CD4-positive, alpha-beta memory T cell (primary cell): ENCODE data around the gene DLG5. TPM values are rescaled to one million over a fixed set of nuclear protein-coding genes. Genes with fewer than 3 reads are reported as not detected.

Experiments
- CTCF ChIA-PET: fragments of 350-600 bp; sonication (Branson Sonifier 250); formaldehyde crosslinking; loops from one replicate; lab custom pipeline; 2021; ENCODE audit warnings: inconsistent platforms; ENCODE audit not compliant: partially characterized antibody; lab: Charles Lee
- POLR2A ChIA-PET: fragments of 350-600 bp; sonication (Branson Sonifier 250); formaldehyde crosslinking; loops from one replicate; lab custom pipeline; 2021; ENCODE audit not compliant: partially characterized antibody; lab: Charles Lee
- DNase-seq, 5 donors: peaks; one replicate each; pipeline versions ENCODE4 v3.0.0 to v3.0.0-alpha.2; 2020 to 2022; ENCODE audit warnings: mixed read lengths in 1 of 5
- H3K27ac ChIP-seq: one replicate; pipeline ENCODE4 v1.7.0; 2013; ENCODE audit warnings: low read depth, low read length
- H3K27me3 ChIP-seq: 2 replicates; pipeline ENCODE4 v1.7.0; 2013; ENCODE audit warnings: mild to moderate bottlenecking, low read length, moderate library complexity; ENCODE audit not compliant: insufficient read depth
- H3K36me3 ChIP-seq: 2 replicates; pipeline ENCODE4 v1.7.0; 2013; ENCODE audit warnings: mild to moderate bottlenecking, low read length, moderate library complexity; ENCODE audit not compliant: insufficient read depth
- H3K4me1 ChIP-seq: 2 replicates; pipeline ENCODE4 v1.7.0; 2013; ENCODE audit warnings: mild to moderate bottlenecking, low read length, moderate library complexity; ENCODE audit not compliant: insufficient read depth
- H3K4me3 ChIP-seq, 2 donors: one replicate each; pipeline ENCODE4 v1.7.0; 2013; ENCODE audit warnings: low read length in 2 of 2, mild to moderate bottlenecking in 1 of 2
- H3K9me3 ChIP-seq, 2 donors: one replicate each; pipeline ENCODE4 v1.7.0; 2013; ENCODE audit warnings: low read length in 2 of 2, control low read depth in 1 of 2; ENCODE audit not compliant: control insufficient read depth in 1 of 2
- H3K27ac Mint-ChIP-seq, 7 donors: one replicate each; pipeline ENCODE4 v1.8.0; 2020 to 2021; ENCODE audit warnings: mixed read lengths in 7 of 7, mild to moderate bottlenecking in 6 of 7, inconsistent platforms in 3 of 7, moderate library complexity in 3 of 7
- H3K27me3 Mint-ChIP-seq, 2 donors: one replicate each; pipeline ENCODE4 v1.8.0; 2020 to 2021; ENCODE audit warnings: mixed read lengths in 2 of 2
- H3K36me3 Mint-ChIP-seq, 2 donors: one replicate each; pipeline ENCODE4 v1.8.0; 2020 to 2021; ENCODE audit warnings: mixed read lengths in 2 of 2, inconsistent platforms in 1 of 2, mild to moderate bottlenecking in 1 of 2
- H3K4me1 Mint-ChIP-seq, 4 donors: one replicate each; pipeline ENCODE4 v1.8.0; 2020 to 2021; ENCODE audit warnings: mixed read lengths in 4 of 4, mild to moderate bottlenecking in 1 of 4
- H3K4me3 Mint-ChIP-seq, 8 donors: one replicate each; pipeline ENCODE4 v1.8.0; 2020 to 2021; ENCODE audit warnings: mixed read lengths in 8 of 8, mild to moderate bottlenecking in 7 of 8, moderate library complexity in 6 of 8, inconsistent platforms in 3 of 8
- H3K9me3 Mint-ChIP-seq, 8 donors: one replicate each; pipeline ENCODE4 v1.8.0; 2020 to 2021; ENCODE audit warnings: mixed read lengths in 8 of 8, mild to moderate bottlenecking in 5 of 8, inconsistent platforms in 3 of 8, moderate library complexity in 1 of 8
- intact Hi-C: fragments of 100-400 bp; cut with micrococcal nuclease; formaldehyde crosslinking; loops from one replicate; pipeline ENCODE4 v1.15.1; 2023
- polyA plus RNA-seq, 2 donors: library from polyadenylated mRNA; unstranded; fragments of 300-500 nt; fragmentation: Illumina TruSeq; gene quantifications; one replicate each; pipeline ENCODE4 v1.2.3, GENCODE V29; 2021
- total RNA-seq, 2 experiments: library from RNA; stranded (reverse); gene quantifications; one replicate each; pipeline ENCODE4 v1.2.3, GENCODE V29; 2021

DLG5 gene
- total and polyA plus RNA-seq, 4 experiments from 2014 or later, result 0.13 to 3.2 (median 2.7) TPM; not detected in 1

DNA sequence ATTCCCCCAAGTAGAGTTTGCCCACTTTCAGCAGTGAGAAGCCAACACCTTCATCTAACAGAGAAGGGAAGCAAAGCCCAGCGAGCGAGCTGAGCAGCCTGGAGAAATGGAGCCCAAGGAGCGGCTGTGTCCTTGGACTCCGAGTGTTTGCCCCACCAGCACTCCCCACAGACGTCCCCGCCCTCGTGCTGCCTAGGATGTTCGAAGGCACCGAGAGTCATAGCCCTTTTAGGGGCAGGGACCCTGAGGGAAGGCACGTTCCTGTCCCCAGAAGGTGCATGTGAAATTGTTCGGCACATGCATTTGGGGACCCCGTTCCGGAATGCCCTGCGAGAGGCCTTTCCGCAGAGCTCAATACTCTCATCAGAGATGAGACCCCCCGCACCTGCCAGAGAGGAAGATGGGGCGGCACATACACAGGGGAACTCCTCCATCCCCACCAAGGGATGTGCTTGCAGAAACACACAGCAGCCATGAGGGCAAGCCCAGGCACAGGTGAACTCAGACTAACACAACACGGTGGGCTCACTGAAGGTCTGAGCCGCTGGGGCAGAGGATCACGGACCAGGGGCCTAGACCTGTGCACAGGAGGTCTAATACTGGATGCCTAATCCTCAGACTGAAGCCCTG, 131.0 kb downstream of the DLG5 start:
- peak overlapping the region in 1 of 7 donors; percentile 63 for H3K27ac Mint-ChIP-seq
- peaks cover 5 to 24% (median 14%) of the 10 kb centered on the region in 4 donors for H3K4me1 Mint-ChIP-seq
- H3K9me3 Mint-ChIP-seq, result peaks cover 0 to 2% (median 0%) of the 10 kb centered on the region in 8 donors
- Histone ChIP-seq H3K9me3 (no peaks in the 10 kb centered on the region), H3K36me3 (no peaks in the 10 kb centered on the region), H3K4me1 (peaks cover 2% of the 10 kb centered on the region), H3K4me3 (no peak overlapping the region), H3K27me3 (no peaks in the 10 kb centered on the region), H3K27ac (no peak overlapping the region)
- H3K4me3 Mint-ChIP-seq, result no peak overlapping the region
- intact Hi-C loops, result no loop called here
- ChIA-PET CTCF (no interaction called here), POLR2A (no interaction called here)
- H3K36me3 Mint-ChIP-seq, result no peaks in the 10 kb centered on the region
- DNase-seq, result no peak
- H3K27me3 Mint-ChIP-seq, result no peaks in the 10 kb centered on the region

DNA sequence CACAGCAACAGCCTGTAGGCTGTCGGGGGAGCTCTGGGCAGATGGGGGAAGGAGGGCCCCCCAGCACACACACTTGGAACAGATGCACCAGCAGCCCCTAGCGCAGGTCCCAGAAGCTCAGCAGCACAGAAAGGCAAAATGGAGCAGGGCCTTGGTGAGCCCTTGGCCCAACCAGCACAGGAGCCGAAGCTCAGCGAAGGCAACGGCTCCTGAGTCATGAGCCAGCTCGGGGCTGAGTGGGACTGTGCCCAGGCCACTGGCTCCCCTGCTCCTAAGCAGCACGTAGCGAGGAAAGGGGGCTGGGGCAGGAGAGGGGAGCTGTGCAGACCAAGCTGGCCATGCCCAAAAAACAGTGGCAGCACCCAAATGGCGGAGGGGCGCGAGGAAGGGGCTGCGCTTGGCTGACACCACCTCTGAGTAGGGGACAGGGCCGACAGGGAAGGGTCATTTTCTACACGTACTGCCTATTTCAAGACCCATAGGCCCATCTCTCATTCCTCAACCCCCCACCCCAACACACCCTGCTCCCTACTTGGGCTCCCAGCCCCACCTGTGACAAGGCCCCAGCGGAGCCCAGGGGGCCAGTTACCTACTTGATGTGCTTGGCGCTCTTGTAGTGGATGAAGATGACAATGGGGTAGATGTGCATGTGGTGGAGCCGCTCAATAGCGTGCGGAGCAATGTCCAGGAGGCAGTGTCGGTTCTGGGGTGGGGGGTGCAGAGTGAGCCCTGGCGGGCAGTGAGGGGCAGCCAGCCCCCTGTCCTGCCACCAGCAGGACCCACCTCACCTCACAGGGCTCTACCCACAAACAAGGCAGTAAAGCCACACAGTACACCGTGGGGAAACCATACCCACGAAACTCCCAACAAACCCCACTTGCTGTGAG, 132.1 kb downstream of the DLG5 start:
- H3K4me3 Mint-ChIP-seq, result no peak overlapping the region
- H3K36me3 Mint-ChIP-seq, result no peaks in the 10 kb centered on the region
- no peaks in the 10 kb centered on the region for H3K27me3 Mint-ChIP-seq
- H3K9me3 Mint-ChIP-seq, result no peaks in the 10 kb centered on the region
- no peaks in the 10 kb centered on the region for H3K4me1 ChIP-seq
- no peak overlapping the region for H3K27ac ChIP-seq
- H3K4me3 ChIP-seq, result no peak overlapping the region
- ChIA-PET CTCF (interaction anchor here (1.1 kb wide), 1 partner anchor 26 kb away, joined by 3 read pairs; no protein-coding TSS in a partner anchor), POLR2A (no interaction called here)
- no peak for DNase-seq
- intact Hi-C loops, result no loop called here
- H3K9me3 ChIP-seq, result no peaks in the 10 kb centered on the region
- peaks cover 1 to 19% (median 11%) of the 10 kb centered on the region in 4 donors for H3K4me1 Mint-ChIP-seq
- no peaks in the 10 kb centered on the region for H3K36me3 ChIP-seq
- H3K27me3 ChIP-seq, result no peaks in the 10 kb centered on the region
- H3K27ac Mint-ChIP-seq, result no peak overlapping the region

DNA sequence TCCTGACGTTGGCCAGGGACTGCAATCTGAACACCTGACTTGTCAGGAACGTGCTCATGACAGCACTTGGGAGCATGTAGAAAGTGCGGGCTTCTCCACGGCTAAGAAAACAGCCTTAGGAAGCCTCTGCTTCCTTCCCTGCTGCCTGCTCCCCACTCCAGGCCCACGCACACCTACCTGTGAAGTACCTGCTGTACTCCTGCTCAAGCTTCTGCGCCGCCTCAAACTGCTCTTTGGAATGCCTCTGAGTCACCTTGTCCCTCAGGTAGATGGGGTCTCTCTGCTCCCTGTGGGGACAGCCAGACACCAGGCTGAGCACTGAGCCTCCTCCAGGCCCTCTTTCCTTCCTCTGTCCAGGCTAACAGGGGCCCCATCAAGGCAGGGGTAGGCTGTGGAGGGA, 132.7 kb downstream of the DLG5 start:
- no peak overlapping the region for H3K27ac Mint-ChIP-seq
- H3K36me3 ChIP-seq, result no peaks in the 10 kb centered on the region
- H3K9me3 ChIP-seq, result no peaks in the 10 kb centered on the region
- no peak overlapping the region for H3K4me3 ChIP-seq
- H3K4me1 Mint-ChIP-seq, result peaks cover 0 to 14% (median 9%) of the 10 kb centered on the region in 4 donors
- H3K27me3 Mint-ChIP-seq, result no peaks in the 10 kb centered on the region
- H3K9me3 Mint-ChIP-seq, result no peaks in the 10 kb centered on the region
- no peak overlapping the region for H3K4me3 Mint-ChIP-seq
- no peaks in the 10 kb centered on the region for H3K27me3 ChIP-seq
- intact Hi-C loops, result no loop called here
- ChIA-PET POLR2A (no interaction called here), CTCF (interaction anchor here (1.1 to 1.4 kb wide), 2 partner anchors 25 to 53 kb away, joined by 3 to 4 read pairs; no protein-coding TSS in a partner anchor)
- H3K36me3 Mint-ChIP-seq, result no peaks in the 10 kb centered on the region
- H3K4me1 ChIP-seq, result no peaks in the 10 kb centered on the region
- no peak for DNase-seq
- no peak overlapping the region for H3K27ac ChIP-seq

DNA sequence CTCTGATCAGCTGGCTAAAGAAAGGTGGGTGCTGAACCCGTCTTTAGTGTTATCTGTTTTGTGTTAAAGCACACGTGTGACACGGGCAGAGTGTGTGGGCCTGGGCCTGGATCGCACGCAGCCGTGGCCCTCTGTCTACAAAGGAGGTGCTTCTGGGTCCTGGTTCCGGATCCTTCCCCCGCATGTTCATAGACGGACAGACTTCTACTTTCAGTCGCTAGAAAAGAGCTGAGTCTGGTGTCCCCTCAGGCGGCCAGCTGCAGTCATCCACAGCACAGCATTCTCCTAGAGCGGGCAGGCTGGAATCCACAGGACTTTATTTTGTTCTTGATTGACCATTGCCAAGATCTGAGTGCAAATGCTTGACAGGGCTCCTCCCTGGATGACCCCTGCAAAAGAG, 134.4 kb downstream of the DLG5 start:
- no peak for DNase-seq
- Mint-ChIP-seq H3K4me1 (peaks cover 0 to 5% (median 1%) of the 10 kb centered on the region in 4 donors), H3K27me3 (no peaks in the 10 kb centered on the region), H3K36me3 (no peaks in the 10 kb centered on the region), H3K4me3 (no peak overlapping the region), H3K27ac (no peak overlapping the region), H3K9me3 (peaks cover 0 to 2% (median 0%) of the 10 kb centered on the region in 8 donors)
- no peak overlapping the region for H3K27ac ChIP-seq
- no peaks in the 10 kb centered on the region for H3K36me3 ChIP-seq
- intact Hi-C loops, result no loop called here
- POLR2A ChIA-PET, result no interaction called here
- no peaks in the 10 kb centered on the region for H3K9me3 ChIP-seq
- no peaks in the 10 kb centered on the region for H3K4me1 ChIP-seq
- H3K4me3 ChIP-seq, result no peak overlapping the region
- no peaks in the 10 kb centered on the region for H3K27me3 ChIP-seq
- CTCF ChIA-PET, result no interaction called here

DNA sequence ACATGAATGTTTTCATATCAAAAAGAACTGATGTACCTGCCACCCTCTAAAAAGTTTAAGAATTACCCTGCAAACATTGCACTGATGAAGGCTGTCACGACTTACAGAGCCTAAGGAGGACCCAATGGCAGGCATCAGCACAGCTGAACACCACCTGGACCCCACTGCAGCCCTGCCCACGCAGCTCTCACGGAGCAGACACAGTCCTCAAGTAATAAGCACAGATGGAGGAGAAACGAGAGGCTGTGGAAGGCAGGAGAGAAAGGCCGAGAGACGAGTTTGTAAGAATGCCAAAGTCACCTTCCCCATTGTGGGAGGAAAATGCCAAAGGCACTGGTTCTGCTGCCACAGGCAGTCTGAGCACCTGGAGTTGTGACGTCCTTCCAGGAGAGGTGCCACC, 135.0 kb downstream of the DLG5 start:
- H3K4me3 Mint-ChIP-seq, result no peak overlapping the region
- Histone ChIP-seq H3K27me3 (no peaks in the 10 kb centered on the region), H3K9me3 (no peaks in the 10 kb centered on the region), H3K36me3 (no peaks in the 10 kb centered on the region), H3K4me3 (no peak overlapping the region), H3K4me1 (no peaks in the 10 kb centered on the region), H3K27ac (no peak overlapping the region)
- ChIA-PET CTCF (interaction anchor here (1.2 kb wide), 1 partner anchor 41 kb away, joined by 5 read pairs; no protein-coding TSS in a partner anchor), POLR2A (no interaction called here)
- H3K4me1 Mint-ChIP-seq, result peaks cover 0 to 5% (median under 1%) of the 10 kb centered on the region in 4 donors
- H3K27me3 Mint-ChIP-seq, result no peaks in the 10 kb centered on the region
- intact Hi-C loops, result no loop called here
- H3K27ac Mint-ChIP-seq, result peak overlapping the region in 3 of 7 donors; percentile 11 to 59 (median 35)
- H3K9me3 Mint-ChIP-seq, result peaks cover 0 to 2% (median 0%) of the 10 kb centered on the region in 8 donors
- H3K36me3 Mint-ChIP-seq, result no peaks in the 10 kb centered on the region
- no peak for DNase-seq

DNA sequence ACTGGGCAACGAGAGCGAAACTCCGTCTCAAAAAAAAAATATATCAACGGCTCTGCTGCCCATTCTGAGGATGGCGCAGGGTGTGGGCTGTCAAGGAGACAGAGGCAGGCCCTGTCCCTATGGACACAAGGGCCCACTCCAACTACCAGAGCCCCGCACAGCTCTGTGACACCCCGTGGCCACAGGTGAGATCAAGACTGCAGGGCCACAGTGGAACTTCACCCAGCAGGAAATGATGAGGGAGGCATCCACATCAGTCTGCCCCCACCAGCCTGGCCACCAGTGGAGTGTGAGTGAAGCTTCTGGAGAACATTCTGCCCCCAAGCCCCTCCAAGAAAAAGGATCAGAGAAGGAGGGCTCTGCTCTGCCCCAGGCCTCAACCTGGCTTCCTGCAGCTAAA, 136.7 kb downstream of the DLG5 start:
- CTCF ChIA-PET, result interaction anchor here (1.5 kb wide), 1 partner anchor 48 kb away, joined by 4 read pairs; no protein-coding TSS in a partner anchor
- H3K36me3 ChIP-seq, result no peaks in the 10 kb centered on the region
- POLR2A ChIA-PET, result no interaction called here
- H3K27me3 Mint-ChIP-seq, result no peaks in the 10 kb centered on the region
- no peaks in the 10 kb centered on the region for H3K36me3 Mint-ChIP-seq
- H3K27ac Mint-ChIP-seq, result no peak overlapping the region
- peaks cover 0 to 1% (median 0%) of the 10 kb centered on the region in 4 donors for H3K4me1 Mint-ChIP-seq
- H3K9me3 Mint-ChIP-seq, result peaks cover 0 to 2% (median 0%) of the 10 kb centered on the region in 8 donors
- H3K4me3 ChIP-seq, result no peak overlapping the region
- no peaks in the 10 kb centered on the region for H3K4me1 ChIP-seq
- intact Hi-C loops, result no loop called here
- no peaks in the 10 kb centered on the region for H3K27me3 ChIP-seq
- H3K4me3 Mint-ChIP-seq, result no peak overlapping the region
- DNase-seq, result no peak
- H3K27ac ChIP-seq, result no peak overlapping the region
- H3K9me3 ChIP-seq, result no peaks in the 10 kb centered on the region

DNA sequence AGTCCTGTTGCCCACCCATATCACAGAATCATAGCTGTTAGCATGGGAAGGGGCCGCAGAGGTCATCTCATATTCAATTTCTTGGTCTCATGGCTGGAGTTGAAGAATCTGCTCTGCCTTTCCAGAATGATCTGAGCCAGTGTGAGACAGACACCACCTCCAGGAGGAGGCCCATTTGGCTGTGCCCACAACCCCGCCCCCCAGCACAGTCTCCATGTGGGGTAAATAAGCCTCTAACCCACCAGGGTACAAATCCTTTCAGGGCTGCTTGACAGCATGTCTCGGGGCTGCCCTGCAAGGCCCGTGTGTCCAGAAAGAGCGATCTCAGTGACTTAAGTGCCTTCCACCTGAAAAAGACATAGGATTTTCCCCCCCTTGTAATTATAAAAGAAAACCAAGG, 137.5 kb downstream of the DLG5 start:
- Histone ChIP-seq H3K27me3 (no peaks in the 10 kb centered on the region), H3K27ac (no peak overlapping the region), H3K4me3 (no peak overlapping the region), H3K4me1 (no peaks in the 10 kb centered on the region), H3K9me3 (no peaks in the 10 kb centered on the region), H3K36me3 (no peaks in the 10 kb centered on the region)
- H3K27me3 Mint-ChIP-seq, result no peaks in the 10 kb centered on the region
- intact Hi-C loops, result no loop called here
- H3K36me3 Mint-ChIP-seq, result no peaks in the 10 kb centered on the region
- H3K4me1 Mint-ChIP-seq, result peaks cover 0 to 1% (median 0%) of the 10 kb centered on the region in 4 donors
- ChIA-PET POLR2A (no interaction called here), CTCF (no interaction called here)
- peaks cover 0 to 2% (median 0%) of the 10 kb centered on the region in 8 donors for H3K9me3 Mint-ChIP-seq
- H3K27ac Mint-ChIP-seq, result no peak overlapping the region
- H3K4me3 Mint-ChIP-seq, result no peak overlapping the region
- no peak for DNase-seq
